GM13976 (cell line): ENCODE data around the gene OR5H15.

Experiments
- DNase-seq: peaks from one replicate; pipeline ENCODE4 v3.0.0; 2012; ENCODE audit warnings: low spot score
- CTCF ChIP-seq: IDR thresholded peaks from 2 replicates; pipeline ENCODE4 v1.5.1; 2012; ENCODE audit warnings: borderline replicate concordance, mild to moderate bottlenecking; ENCODE audit not compliant: insufficient read depth; ENCODE audit errors: extremely low read depth, missing control alignments, control extremely low read depth
- in situ Hi-C: fragments of 300-500 bp; cut with MboI; formaldehyde crosslinking; loops from one replicate; pipeline ENCODE4 v1.12.0; 2022; ENCODE audit warnings: low sequenced_read_pairs, mixed read lengths, inconsistent platforms; ENCODE audit not compliant: unreplicated experiment

OR5H15 gene

GRCh38 chr3:98199020-98199419, 32.5 kb downstream of the OR5H15 start:
- no peak for TF ChIP-seq CTCF
- in situ Hi-C loops = no loop called here
- DNase-seq = no peak

DNA sequence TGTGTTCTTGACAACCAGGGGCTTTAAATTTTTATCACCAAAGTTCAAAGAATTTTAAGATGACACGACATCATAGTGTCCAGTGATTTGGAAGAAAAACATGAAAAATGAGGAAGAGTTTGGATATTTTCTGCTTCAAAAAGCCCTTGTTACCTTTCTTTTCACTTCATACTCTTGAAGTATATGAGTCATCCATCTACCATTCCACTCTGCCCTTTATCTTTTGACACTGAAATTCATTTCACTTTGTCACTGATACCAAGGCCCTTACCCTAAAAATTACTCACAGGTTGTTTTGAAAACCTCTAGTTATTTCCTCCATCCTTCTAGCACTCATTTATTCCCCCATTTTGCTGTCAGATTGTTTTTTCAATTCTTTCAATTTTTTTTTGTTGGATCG, 42.7 kb downstream of the OR5H15 start:
- in situ Hi-C loops = no loop called here

GRCh38 chr3:98213276-98213675, 46.8 kb downstream of the OR5H15 start:
- DNase-seq = no peak
- TF ChIP-seq CTCF = no peak
- in situ Hi-C loops = no loop called here

More for the DNA sequence above, 42.7 kb downstream of the OR5H15 start:
- TF ChIP-seq CTCF = no peak
- no peak for DNase-seq

GRCh38 chr3:98215051-98215450, 48.6 kb downstream of the OR5H15 start:
- no peak for TF ChIP-seq CTCF
- no peak for DNase-seq
- in situ Hi-C loops = no loop called here
